Measurements from ENCODE around the gene EIF4A3.
"Not testable (repeated sequence)": the region's sequence is repeated elsewhere in the genome, so short reads cannot be mapped to it uniquely, and the experiment has no call there.

Gene EIF4A3

GRCh38 chr17:80171681-80172080, 24.8 kb upstream of the EIF4A3 start:
- DNase-seq: no peak

GRCh38 chr17:80169784-80170500, 23.0 kb upstream of the EIF4A3 start, which contains the start of gene CARD14:
TSS of gene CARD14 (plus strand) at chr17:80170030. CDS start at chr17:80181439, 11,409 bp downstream.
- no peak for DNase-seq

- no peak for DNase-seq
These were observed 22.2 kb upstream of the EIF4A3 start for GRCh38 chr17:80169107-80169506.

GRCh38 chr17:80168371-80168770, 21.4 kb upstream of the EIF4A3 start:
- no peak for DNase-seq

GRCh38 chr17:80166446-80166845, 19.5 kb upstream of the EIF4A3 start:
- no peak for DNase-seq

GRCh38 chr17:80164185-80164584, 17.3 kb upstream of the EIF4A3 start:
- no peak for DNase-seq

GRCh38 chr17:80163336-80163735, 16.4 kb upstream of the EIF4A3 start:
- no peak for DNase-seq

- DNase-seq: no peak
These were observed 13.6 kb upstream of the EIF4A3 start for GRCh38 chr17:80160536-80160935.

- no peak for DNase-seq
These were observed 11.9 kb upstream of the EIF4A3 start for GRCh38 chr17:80158846-80159245.

- DNase-seq: not testable (repeated sequence)
These were observed 8.7 kb upstream of the EIF4A3 start for GRCh38 chr17:80155600-80155999.

- DNase-seq: no peak
These were observed 7.2 kb upstream of the EIF4A3 start for GRCh38 chr17:80154166-80154565.

- DNase-seq: peak; percentile 23
These were observed 6.1 kb upstream of the EIF4A3 start for GRCh38 chr17:80153004-80153403.

- no peak for DNase-seq
These were observed 5.3 kb upstream of the EIF4A3 start for GRCh38 chr17:80152081-80152702.

- no peak for DNase-seq
These were observed 4.4 kb upstream of the EIF4A3 start for GRCh38 chr17:80151333-80151732.

- DNase-seq: peak; percentile 47
These were observed 550 bp downstream of the EIF4A3 start for GRCh38 chr17:80146121-80147034.

GRCh38 chr17:80145076-80146075, 1.6 kb downstream of the EIF4A3 start:
- DNase-seq: no peak

- no peak for DNase-seq
These were observed 4.0 kb downstream of the EIF4A3 start for GRCh38 chr17:80142929-80143328.

- no peak for DNase-seq
These were observed 5.3 kb downstream of the EIF4A3 start for GRCh38 chr17:80141463-80142165.

- DNase-seq: no peak
These were observed 8.0 kb downstream of the EIF4A3 start for GRCh38 chr17:80138856-80139426.

GRCh38 chr17:80137131-80137530, 9.8 kb downstream of the EIF4A3 start:
- DNase-seq: no peak

- DNase-seq: no peak
These were observed 13.3 kb downstream of the EIF4A3 start for GRCh38 chr17:80133626-80133970.
